Measurements from ENCODE around the gene SLCO4C1. TPM values are rescaled to one million over a fixed set of nuclear protein-coding genes. Genes with fewer than 3 reads are reported as not detected.
"Not testable (repeated sequence)": the region's sequence is repeated elsewhere in the genome, so short reads cannot be mapped to it uniquely, and the experiment has no call there.

SLCO4C1 gene
- total RNA-seq (17.2 and 20.5 TPM in 2 replicates), polyA plus RNA-seq (3.7 and 6.2 TPM in 2 replicates)

DNA sequence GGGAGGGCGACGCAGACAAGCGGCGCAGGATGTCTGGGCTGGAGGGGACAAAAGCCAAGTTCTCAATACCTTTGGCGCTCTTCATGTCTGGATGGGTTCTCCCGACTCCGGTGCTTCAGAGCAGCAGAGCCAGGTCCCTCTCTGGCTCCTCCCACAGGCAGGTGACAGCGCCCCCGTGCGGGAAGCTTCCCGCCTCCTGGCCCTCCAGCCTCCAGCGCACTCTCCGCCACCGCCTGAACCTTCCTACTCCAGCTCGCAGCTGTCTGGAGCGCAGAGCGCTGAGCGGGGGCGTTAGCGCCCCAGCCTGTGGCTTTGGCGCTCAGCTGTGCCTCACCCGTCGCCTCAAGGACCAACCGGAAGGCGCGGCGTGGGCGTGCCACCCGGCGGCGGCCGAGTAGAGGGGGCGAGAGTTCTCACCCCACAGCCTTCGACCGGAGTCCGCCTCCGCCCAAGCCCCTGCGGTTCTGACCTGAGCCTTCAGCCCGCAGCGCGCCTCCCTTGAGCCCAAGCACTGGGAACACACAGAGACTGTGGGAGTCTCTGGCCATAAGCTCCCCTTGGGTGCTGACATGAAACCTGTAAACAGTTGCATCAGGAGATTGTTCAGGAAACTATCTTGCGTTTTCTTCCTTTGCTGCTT is at the start of gene SLCO4C1:
TSS of gene SLCO4C1 (minus strand) at position 107 of the 640 bp plus-strand sequence. CDS start at position 85, 22 bp downstream.
- TF ChIP-seq, protein P1, sequence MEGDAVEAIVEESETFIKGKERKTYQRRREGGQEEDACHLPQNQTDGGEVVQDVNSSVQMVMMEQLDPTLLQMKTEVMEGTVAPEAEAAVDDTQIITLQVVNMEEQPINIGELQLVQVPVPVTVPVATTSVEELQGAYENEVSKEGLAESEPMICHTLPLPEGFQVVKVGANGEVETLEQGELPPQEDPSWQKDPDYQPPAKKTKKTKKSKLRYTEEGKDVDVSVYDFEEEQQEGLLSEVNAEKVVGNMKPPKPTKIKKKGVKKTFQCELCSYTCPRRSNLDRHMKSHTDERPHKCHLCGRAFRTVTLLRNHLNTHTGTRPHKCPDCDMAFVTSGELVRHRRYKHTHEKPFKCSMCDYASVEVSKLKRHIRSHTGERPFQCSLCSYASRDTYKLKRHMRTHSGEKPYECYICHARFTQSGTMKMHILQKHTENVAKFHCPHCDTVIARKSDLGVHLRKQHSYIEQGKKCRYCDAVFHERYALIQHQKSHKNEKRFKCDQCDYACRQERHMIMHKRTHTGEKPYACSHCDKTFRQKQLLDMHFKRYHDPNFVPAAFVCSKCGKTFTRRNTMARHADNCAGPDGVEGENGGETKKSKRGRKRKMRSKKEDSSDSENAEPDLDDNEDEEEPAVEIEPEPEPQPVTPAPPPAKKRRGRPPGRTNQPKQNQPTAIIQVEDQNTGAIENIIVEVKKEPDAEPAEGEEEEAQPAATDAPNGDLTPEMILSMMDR (IDR thresholded peaks at IDR 0.05; ENCODE audit: poor library complexity), result peak; percentile 87
- TF ChIP-seq EZH2phosphoT487 (IDR thresholded peaks at IDR 0.05; ENCODE audit: low read depth, severe bottlenecking, unreplicated experiment) (no peak), EZH2 (IDR thresholded peaks at IDR 0.05; ENCODE audit: borderline replicate concordance) (no peak)
- Histone ChIP-seq H3K36me3 (replicated peaks; ENCODE audit: insufficient read depth, low read depth) (no peaks in the 10 kb centered on the region), H3K9me2 (replicated peaks; ENCODE audit: insufficient read depth) (no peaks in the 10 kb centered on the region), H3K79me2 (peaks cover 16% of the 10 kb centered on the region), H3K27me3 (no peaks in the 10 kb centered on the region), H2AFZ (peak within 1 kb of the TSS; percentile 86), H3K4me2 (peak within 1 kb of the TSS; percentile 85), H3K9me3 (ENCODE audit: low read depth) (no peaks in the 10 kb centered on the region), H3K27ac (peak within 1 kb of the TSS; percentile 71), H4K20me1 (ENCODE audit: insufficient read depth, poor library complexity, severe bottlenecking) (no peaks in the 10 kb centered on the region), H3K4me1 (ENCODE audit: insufficient read depth) (no peaks in the 10 kb centered on the region), H3K4me3 (peak within 1 kb of the TSS; percentile 59)
- WGBS (ENCODE audit: low lambda C conversion rate, missing lambda C conversion rate), result under 1% methylated on average over 38 of the region's 42 CpGs
- peak; percentile 95 for DNase-seq (ENCODE audit: low spot score)

DNA sequence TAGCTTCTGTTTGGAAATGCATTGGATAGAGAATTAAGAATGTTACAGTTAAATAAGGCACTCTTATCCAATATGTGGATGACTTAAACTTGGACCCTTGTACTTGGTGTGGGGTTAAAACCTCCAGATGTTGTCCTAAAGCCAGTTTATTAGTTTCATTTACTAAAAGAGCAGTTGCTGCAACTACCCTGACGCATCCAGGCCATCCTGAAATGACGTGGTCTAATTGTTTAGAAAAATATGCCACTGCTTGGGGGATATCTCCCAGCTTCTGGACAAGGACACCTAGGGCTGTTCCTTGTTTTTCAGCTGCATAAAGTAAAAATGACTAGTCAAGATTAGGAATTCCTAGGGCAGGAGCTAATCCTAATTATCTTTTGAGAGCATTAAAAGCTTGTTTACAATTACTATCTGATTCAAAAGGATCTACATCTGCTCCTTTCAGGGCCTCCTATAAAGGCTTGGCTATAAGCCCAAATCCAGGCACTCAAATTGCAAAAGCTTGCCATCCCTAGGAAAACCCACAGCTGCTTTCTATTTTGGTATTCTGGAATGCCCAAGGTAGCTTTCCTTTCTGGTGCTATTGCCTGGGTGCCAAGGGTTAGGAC is 45.7 kb upstream of the SLCO4C1 start:
- no peaks in the 10 kb centered on the region for H3K4me1 ChIP-seq (ENCODE audit: insufficient read depth)
- no peak overlapping the region for H3K4me2 ChIP-seq
- WGBS (ENCODE audit: low lambda C conversion rate, missing lambda C conversion rate), result 52% methylated on average over 2 of the region's 2 CpGs
- H3K27ac ChIP-seq, result no peak overlapping the region
- H3K9me3 ChIP-seq (ENCODE audit: low read depth), result no peaks in the 10 kb centered on the region
- DNase-seq (ENCODE audit: low spot score), result peak; percentile 10
- H2AFZ ChIP-seq, result no peak overlapping the region
- TF ChIP-seq EZH2 (IDR thresholded peaks at IDR 0.05; ENCODE audit: borderline replicate concordance) (no peak), EZH2phosphoT487 (IDR thresholded peaks at IDR 0.05; ENCODE audit: low read depth, severe bottlenecking, unreplicated experiment) (no peak)
- TF ChIP-seq, protein P1 (IDR thresholded peaks at IDR 0.05; ENCODE audit: poor library complexity), result no peak
- H4K20me1 ChIP-seq (ENCODE audit: insufficient read depth, poor library complexity, severe bottlenecking), result no peaks in the 10 kb centered on the region
- no peaks in the 10 kb centered on the region for H3K27me3 ChIP-seq
- H3K79me2 ChIP-seq, result no peaks in the 10 kb centered on the region
- no peaks in the 10 kb centered on the region for H3K36me3 ChIP-seq (replicated peaks; ENCODE audit: insufficient read depth, low read depth)
- H3K9me2 ChIP-seq (replicated peaks; ENCODE audit: insufficient read depth), result no peaks in the 10 kb centered on the region
- H3K4me3 ChIP-seq, result no peak overlapping the region

GRCh38 chr5:102324714-102325113 is 28.6 kb upstream of the SLCO4C1 start:
- no peaks in the 10 kb centered on the region for H3K9me2 ChIP-seq (replicated peaks; ENCODE audit: insufficient read depth)
- H3K9me3 ChIP-seq (ENCODE audit: low read depth), result no peaks in the 10 kb centered on the region
- no peaks in the 10 kb centered on the region for H3K4me1 ChIP-seq (ENCODE audit: insufficient read depth)
- no peaks in the 10 kb centered on the region for H4K20me1 ChIP-seq (ENCODE audit: insufficient read depth, poor library complexity, severe bottlenecking)
- no peaks in the 10 kb centered on the region for H3K79me2 ChIP-seq
- no peak overlapping the region for H3K4me2 ChIP-seq
- H3K4me3 ChIP-seq, result no peak overlapping the region
- H3K36me3 ChIP-seq (replicated peaks; ENCODE audit: insufficient read depth, low read depth), result no peaks in the 10 kb centered on the region
- H2AFZ ChIP-seq, result no peak overlapping the region
- H3K27me3 ChIP-seq, result no peaks in the 10 kb centered on the region
- no peak for DNase-seq (ENCODE audit: low spot score)
- no peak for TF ChIP-seq EZH2 (IDR thresholded peaks at IDR 0.05; ENCODE audit: borderline replicate concordance)
- no peak for TF ChIP-seq EZH2phosphoT487 (IDR thresholded peaks at IDR 0.05; ENCODE audit: low read depth, severe bottlenecking, unreplicated experiment)
- TF ChIP-seq, protein P1 (IDR thresholded peaks at IDR 0.05; ENCODE audit: poor library complexity), result no peak
- H3K27ac ChIP-seq, result no peak overlapping the region
- 68% methylated on average over 2 of the region's 2 CpGs for WGBS (ENCODE audit: low lambda C conversion rate, missing lambda C conversion rate)

DNA sequence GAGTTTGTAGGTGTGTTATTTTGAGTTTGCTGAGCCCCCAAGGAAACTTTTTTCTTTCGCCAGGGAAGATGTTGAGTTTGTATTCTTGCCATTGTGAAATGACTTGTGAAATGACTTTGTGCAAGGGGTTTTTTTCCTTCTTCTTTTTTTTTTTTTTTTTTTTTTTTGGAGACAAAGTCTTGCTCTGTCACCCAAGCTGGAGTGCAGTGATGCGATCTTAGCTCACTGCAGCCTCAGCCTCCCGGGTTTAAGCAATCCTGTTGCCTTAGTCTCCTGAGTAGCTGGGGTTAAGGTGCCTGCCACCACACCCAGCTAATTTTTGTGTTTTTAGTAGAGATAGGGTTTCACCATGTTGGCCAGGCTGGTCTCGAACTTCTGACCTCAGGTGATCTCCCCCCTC is 22.7 kb upstream of the SLCO4C1 start:
- DNase-seq (ENCODE audit: low spot score); H3K9me3 ChIP-seq (ENCODE audit: low read depth); H3K36me3 ChIP-seq (replicated peaks; ENCODE audit: insufficient read depth, low read depth); H3K4me1 ChIP-seq (ENCODE audit: insufficient read depth); H2AFZ ChIP-seq; H3K27ac ChIP-seq; H3K27me3 ChIP-seq; H4K20me1 ChIP-seq (ENCODE audit: insufficient read depth, poor library complexity, severe bottlenecking); H3K79me2 ChIP-seq; H3K9me2 ChIP-seq (replicated peaks; ENCODE audit: insufficient read depth); H3K4me3 ChIP-seq; H3K4me2 ChIP-seq: not testable (repeated sequence)
- WGBS (ENCODE audit: low lambda C conversion rate, missing lambda C conversion rate), result 93% methylated on average over 4 of the region's 4 CpGs
